ENCODE data around the gene EP400.

EP400 gene

DNA sequence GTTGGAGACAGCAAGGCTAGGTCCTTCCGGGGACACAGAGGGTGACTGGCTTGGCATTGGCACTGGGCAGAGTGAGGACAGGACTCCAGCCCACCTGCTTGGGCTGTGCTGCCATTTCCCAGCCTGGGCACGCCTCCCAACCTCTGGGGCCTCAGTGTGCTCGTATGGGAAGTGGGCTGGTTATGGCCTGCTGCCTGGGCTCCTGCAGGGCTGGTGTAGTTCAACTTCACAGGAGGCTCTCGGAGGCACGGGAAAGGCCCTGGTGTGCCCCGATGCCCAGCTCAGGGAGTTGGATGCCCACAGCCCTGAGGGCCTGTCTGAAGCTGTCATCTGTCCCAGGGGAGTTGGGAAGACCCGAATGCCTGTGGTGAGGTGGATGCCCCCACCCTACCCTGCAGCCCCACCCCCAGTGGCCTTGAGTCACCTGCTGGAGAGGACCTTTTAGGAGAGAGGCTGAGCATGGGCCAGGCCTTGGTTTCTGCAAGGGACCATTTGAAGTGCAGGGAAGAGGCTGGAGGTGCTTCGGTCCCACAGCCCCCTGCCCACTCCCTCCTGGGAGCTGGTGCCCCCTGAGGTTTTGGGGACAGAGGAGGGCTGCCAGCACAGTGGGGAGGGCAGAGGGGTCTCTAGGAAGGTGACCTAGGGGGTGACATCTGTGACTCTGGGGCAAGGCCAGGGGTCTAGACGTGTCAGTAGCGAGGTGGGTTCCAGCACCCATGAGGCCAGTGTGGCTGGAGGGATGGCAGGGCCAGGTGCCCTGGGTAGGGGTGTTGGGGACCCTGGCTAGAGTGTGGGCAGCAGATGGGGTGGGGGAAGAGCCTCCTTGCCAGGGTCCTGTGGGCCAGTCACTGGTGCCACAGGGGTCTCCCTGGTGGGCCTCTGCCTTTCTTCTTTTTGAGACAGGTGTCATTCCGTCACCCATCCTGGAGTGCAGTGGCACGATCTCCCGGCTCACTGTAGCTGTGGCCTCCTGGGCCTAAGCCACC is 46.2 kb upstream of the EP400 start:
- Mint-ChIP-seq H3K27ac (no peak overlapping the region), H3K4me1 (no peaks in the 10 kb centered on the region), H3K27me3 (ENCODE audit: low read depth) (no peaks in the 10 kb centered on the region), H3K4me3 (no peak overlapping the region), H3K9me3 (no peaks in the 10 kb centered on the region), H3K36me3 (ENCODE audit: low read depth) (peaks cover 4% of the 10 kb centered on the region)
- TF ChIP-seq, protein P1, sequence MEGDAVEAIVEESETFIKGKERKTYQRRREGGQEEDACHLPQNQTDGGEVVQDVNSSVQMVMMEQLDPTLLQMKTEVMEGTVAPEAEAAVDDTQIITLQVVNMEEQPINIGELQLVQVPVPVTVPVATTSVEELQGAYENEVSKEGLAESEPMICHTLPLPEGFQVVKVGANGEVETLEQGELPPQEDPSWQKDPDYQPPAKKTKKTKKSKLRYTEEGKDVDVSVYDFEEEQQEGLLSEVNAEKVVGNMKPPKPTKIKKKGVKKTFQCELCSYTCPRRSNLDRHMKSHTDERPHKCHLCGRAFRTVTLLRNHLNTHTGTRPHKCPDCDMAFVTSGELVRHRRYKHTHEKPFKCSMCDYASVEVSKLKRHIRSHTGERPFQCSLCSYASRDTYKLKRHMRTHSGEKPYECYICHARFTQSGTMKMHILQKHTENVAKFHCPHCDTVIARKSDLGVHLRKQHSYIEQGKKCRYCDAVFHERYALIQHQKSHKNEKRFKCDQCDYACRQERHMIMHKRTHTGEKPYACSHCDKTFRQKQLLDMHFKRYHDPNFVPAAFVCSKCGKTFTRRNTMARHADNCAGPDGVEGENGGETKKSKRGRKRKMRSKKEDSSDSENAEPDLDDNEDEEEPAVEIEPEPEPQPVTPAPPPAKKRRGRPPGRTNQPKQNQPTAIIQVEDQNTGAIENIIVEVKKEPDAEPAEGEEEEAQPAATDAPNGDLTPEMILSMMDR (IDR thresholded peaks at IDR 0.05; ENCODE audit: unreplicated experiment in 3 of 3): no peak

DNA sequence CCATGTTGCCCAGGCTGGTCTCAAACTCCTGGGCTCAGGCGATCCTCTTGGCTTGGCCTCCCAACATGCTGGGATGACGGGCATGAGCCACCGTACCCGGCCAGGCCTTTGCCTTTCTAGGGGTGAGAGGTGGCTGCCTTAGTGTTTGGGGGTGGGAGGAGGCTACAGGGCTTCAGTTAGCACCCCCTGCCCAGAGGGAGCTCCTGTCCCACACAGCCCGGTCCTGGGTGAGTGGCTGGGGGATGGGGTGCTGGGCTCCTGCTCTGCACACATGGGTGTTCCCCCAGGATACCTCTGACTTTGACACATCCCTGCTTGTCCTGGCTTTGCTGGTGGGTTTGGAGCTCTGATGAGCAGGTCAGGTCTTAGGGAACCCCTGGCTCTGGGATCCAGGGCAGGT is 45.4 kb upstream of the EP400 start:
- no peaks in the 10 kb centered on the region for H3K4me1 Mint-ChIP-seq
- TF ChIP-seq, protein P1 (IDR thresholded peaks at IDR 0.05; ENCODE audit: unreplicated experiment in 3 of 3): no peak
- no peaks in the 10 kb centered on the region for H3K9me3 Mint-ChIP-seq
- H3K27me3 Mint-ChIP-seq (ENCODE audit: low read depth): no peaks in the 10 kb centered on the region
- H3K27ac Mint-ChIP-seq: no peak overlapping the region
- H3K4me3 Mint-ChIP-seq: no peak overlapping the region
- peaks cover 4% of the 10 kb centered on the region for H3K36me3 Mint-ChIP-seq (ENCODE audit: low read depth)

DNA sequence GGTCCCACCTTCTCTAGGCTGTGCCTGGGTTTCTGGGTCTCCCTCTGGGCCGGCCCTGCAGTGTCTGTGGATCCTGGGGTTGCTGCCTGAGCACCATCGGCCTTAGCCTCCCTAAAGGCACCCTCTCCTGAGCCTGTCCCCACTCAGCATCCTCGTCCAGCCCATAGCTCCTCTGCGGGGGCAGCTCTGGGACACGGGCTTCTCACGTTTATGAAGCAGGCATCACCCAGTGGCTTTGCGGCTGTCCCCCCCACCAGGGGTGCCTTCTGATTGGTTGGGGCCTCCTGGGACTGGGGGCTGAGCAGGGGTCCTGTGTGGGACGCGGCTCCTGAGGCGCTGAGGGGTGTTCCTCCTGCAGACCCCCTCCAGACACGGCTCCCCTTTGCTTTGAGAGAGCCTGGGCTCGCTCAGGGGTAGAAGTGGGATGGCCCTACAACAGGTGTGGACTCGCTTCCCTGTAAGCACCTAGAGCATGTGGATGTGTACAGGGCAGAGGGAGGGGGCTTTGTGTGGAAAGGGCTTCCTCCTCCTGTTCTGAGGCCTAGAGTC is 44.6 kb upstream of the EP400 start:
- H3K4me1 Mint-ChIP-seq: no peaks in the 10 kb centered on the region
- H3K27me3 Mint-ChIP-seq (ENCODE audit: low read depth): no peaks in the 10 kb centered on the region
- TF ChIP-seq, protein P1 (IDR thresholded peaks at IDR 0.05; ENCODE audit: unreplicated experiment in 3 of 3): no peak
- no peak overlapping the region for H3K27ac Mint-ChIP-seq
- no peaks in the 10 kb centered on the region for H3K9me3 Mint-ChIP-seq
- H3K4me3 Mint-ChIP-seq: no peak overlapping the region
- H3K36me3 Mint-ChIP-seq (ENCODE audit: low read depth): peaks cover 2% of the 10 kb centered on the region

DNA sequence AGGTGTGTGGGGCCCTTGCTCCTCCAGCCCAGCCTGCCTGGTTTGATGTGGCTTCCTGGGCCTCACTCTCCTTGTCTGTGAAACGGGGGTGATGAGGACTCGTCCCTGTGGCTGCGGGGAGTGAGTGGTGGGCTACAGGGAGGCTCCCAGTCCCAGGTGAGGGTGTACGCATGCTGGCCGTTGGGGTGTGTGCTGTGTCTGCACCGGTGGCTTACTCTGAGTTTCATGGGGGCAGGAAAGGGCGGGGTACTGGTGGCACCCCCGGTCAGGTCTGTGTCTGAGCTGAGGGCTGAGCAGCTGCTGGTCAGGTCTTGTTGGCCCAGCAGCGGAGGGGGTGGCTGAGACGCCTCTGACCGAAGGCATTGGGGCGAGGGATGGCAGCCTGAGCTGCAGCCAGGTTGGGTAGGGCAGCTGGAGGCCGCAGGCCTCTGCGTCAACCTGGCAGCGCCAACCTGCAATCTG is 44.1 kb upstream of the EP400 start:
- TF ChIP-seq, protein P1 (IDR thresholded peaks at IDR 0.05; ENCODE audit: unreplicated experiment in 3 of 3): no peak
- Mint-ChIP-seq H3K36me3 (ENCODE audit: low read depth) (no peaks in the 10 kb centered on the region), H3K9me3 (no peaks in the 10 kb centered on the region), H3K27me3 (ENCODE audit: low read depth) (no peaks in the 10 kb centered on the region), H3K27ac (no peak overlapping the region), H3K4me3 (no peak overlapping the region), H3K4me1 (no peaks in the 10 kb centered on the region)

DNA sequence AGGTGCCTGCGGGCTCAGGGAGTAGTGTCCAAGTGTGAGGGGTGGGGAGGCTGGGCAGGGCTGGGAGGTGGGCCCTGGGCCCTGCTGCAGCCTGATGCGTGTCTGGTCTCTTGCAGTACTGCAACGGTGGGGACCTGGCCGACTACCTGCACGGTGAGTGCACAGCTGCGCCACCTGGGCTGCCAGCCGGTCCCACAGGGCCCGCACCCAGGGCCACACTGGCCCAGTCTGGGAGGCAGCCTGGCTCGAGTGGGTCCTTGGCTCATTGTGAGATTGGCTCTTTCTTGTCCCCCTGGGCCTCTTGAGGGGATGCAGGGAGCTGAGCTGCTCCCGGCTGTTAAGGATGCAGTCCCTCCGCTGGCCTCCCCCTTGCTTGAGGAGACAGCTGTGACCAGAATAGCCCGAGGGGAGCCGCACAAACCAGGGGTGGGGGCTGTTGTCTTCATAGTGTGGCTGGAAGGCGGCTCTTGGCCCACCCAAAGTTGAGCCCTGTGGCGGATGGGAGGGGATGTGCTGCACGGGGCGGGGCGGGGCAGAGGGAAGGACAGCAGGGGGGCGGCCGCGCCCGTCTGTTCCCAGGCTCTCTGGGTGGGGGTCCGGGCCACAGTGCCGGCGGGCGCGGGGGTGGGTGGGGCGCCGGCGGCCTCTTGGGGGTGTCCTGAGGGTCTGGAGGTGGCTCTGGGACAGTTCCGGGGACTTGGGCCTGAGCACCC is 42.2 kb upstream of the EP400 start:
- H3K9me3 Mint-ChIP-seq: no peaks in the 10 kb centered on the region
- H3K27ac Mint-ChIP-seq: no peak overlapping the region
- no peaks in the 10 kb centered on the region for H3K4me1 Mint-ChIP-seq
- no peak overlapping the region for H3K4me3 Mint-ChIP-seq
- TF ChIP-seq, protein P1 (IDR thresholded peaks at IDR 0.05; ENCODE audit: unreplicated experiment in 3 of 3): no peak
- no peaks in the 10 kb centered on the region for H3K36me3 Mint-ChIP-seq (ENCODE audit: low read depth)
- H3K27me3 Mint-ChIP-seq (ENCODE audit: low read depth): no peaks in the 10 kb centered on the region
